ENCODE measurements around the gene RTN4R.

GRCh38 chr22:20296598-20296997 is 28.5 kb upstream of the RTN4R start:
- TF ChIP-seq, protein P1, sequence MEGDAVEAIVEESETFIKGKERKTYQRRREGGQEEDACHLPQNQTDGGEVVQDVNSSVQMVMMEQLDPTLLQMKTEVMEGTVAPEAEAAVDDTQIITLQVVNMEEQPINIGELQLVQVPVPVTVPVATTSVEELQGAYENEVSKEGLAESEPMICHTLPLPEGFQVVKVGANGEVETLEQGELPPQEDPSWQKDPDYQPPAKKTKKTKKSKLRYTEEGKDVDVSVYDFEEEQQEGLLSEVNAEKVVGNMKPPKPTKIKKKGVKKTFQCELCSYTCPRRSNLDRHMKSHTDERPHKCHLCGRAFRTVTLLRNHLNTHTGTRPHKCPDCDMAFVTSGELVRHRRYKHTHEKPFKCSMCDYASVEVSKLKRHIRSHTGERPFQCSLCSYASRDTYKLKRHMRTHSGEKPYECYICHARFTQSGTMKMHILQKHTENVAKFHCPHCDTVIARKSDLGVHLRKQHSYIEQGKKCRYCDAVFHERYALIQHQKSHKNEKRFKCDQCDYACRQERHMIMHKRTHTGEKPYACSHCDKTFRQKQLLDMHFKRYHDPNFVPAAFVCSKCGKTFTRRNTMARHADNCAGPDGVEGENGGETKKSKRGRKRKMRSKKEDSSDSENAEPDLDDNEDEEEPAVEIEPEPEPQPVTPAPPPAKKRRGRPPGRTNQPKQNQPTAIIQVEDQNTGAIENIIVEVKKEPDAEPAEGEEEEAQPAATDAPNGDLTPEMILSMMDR (IDR thresholded peaks at IDR 0.05; ENCODE audit: control extremely low read depth in 1 of 3, insufficient read depth in 1 of 3, low read depth in 1 of 3, low read length in 3 of 3) = no peak
- no peak for TF ChIP-seq POLR2A (IDR thresholded peaks at IDR 0.05; ENCODE audit: control extremely low read depth in 1 of 2, low read depth in 2 of 2, low read length in 2 of 2)

Measured in H1 (cell line).